Measurements from ENCODE around the gene TNFRSF9. TPM values are rescaled to one million over a fixed set of nuclear protein-coding genes. Genes with fewer than 3 reads are reported as not detected.
"Not testable (repeated sequence)": the region's sequence is repeated elsewhere in the genome, so short reads cannot be mapped to it uniquely, and the experiment has no call there.

Gene TNFRSF9
- total RNA-seq: not detected

DNA sequence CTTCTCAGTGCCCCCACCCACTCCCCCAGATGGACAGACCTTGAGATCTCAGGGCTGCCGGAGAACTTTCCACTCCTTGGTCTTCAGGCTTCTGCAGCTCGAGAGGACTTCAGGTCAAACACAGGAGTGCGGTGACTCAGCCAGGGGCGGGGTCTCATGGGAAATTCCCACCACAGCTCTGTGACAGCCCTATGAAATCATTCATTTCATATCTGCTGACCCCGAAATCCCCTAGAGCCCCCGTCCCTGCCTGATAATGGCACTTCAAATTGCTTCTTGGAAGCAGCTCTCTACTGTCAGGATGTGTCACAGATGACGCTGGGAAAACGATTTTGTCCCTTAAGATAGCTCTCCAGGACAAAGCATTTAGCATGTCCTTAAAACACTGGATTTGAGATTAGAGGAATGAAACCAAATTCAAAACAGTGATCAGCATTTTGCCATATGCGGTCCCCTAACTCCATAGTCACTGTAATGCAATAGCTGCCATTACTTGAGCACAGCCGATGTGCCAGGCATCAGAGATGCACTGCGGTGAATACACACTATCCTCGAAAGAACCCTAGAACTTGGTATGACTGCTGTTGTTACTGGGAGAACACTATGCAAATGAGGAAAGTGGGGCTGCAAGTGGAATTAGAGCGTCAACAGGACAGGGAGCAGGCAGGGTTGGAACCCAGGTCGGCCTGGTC lies at the start of gene TNFRSF9:
Gene TNFRSF9, minus strand, starts transcription at position 95 of the 692 bp plus-strand sequence. CDS start 845 bp downstream, outside the sequence.
- DNase-seq: no peak

DNA sequence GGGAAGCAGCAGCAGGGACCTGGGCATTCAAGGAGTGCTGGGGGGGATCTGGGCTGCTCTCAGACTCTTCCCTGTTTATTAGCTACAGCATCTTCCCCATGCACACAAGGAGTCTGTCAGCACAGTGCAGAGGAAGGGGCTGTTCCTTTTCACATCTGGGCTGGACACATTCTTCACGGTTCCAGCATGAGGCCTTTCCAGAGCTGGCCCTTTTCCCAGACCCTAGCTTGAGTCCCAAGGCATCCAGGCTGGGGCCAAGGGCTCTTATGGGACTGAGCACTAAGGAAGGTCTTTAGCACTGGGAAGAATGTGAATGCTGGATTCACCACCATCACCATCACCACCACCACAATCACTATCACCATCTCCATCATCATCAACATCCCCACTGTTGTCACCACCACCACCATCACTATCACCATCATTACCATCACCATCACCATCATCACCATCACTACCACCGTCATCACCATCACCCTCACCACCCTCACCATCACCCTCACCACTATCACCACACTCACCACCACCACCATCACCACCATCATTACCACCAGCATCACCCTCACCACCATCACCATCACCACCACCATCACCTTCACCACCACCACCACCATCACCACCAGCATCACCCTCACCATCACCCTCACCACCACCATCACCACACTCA lies 49.3 kb upstream of the TNFRSF9 start:
- no peak for DNase-seq

DNA sequence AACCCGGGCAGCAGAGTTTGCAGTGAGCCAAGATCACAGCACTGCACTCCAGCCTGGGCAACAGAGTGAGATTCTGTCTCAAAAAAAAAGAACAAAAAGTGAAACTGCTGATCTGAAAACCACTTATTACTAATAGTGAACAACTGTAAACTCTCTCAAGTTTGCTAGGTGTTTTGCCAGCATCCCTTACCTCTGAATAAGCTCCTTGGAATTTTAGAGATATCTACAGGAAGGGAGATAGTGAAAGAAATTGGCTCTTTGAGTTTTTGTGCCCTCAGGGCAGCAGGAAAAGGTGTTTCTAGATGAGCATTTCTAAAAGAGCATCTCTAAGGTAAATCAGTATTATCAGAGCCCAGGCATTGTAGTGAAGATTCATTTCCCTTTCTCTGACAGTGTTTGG lies 47.9 kb upstream of the TNFRSF9 start:
- DNase-seq: no peak

DNA sequence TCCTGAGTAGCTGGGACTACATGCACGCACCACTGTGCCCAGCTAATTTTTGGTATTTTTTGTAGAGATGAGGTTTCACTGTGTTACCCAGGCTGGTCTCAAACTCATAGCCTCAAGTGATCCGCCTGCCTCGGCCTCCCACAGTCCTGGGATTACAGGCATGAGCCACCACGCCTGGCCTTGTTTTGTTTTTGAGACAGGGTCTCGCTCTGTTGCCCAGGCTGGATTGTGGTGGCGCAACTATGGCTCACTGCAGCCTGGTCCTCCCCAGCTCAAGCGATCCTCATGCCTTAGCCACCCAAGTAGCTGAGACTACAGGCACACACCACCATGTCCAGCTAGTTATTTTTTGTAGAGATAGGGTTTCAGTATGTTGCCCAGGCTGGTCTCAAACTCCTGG lies 46.9 kb upstream of the TNFRSF9 start:
- DNase-seq: no peak

DNA sequence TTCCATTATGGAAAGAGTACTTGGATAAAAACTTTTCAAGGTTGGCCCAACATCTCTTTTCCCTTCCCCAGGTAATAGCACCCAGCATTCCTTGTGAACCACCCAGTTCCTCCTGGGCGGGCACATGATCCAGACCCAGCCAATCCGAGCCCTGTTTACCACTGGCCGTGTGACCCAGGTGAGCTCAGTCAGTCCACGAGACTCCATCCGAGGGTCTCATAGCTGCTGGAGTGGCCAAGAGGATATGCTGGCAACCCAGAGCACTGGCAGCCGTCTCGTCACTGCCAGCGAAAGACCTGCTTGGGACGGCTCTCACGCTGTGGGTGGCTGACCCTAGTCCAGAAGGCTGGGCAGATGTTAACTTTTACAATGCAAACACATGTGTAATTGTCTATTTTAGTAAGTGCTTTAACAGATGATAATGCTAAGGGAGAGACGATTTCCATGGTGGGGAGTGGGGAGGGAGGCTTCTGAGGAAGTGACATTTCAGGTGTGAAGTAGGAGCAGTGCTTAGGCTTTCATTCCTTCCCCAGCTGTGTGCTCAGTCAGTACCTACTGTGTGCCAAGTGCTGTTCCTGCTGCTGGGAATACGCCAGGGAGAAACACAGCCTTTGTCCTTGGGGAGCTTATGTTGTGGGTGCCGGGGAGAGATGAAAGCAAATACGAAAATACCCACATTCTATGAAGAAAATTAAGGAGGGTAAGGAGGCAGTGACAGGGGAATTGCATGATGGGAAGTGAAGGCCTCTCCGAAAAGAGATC lies 45.4 kb upstream of the TNFRSF9 start:
- DNase-seq: no peak

DNA sequence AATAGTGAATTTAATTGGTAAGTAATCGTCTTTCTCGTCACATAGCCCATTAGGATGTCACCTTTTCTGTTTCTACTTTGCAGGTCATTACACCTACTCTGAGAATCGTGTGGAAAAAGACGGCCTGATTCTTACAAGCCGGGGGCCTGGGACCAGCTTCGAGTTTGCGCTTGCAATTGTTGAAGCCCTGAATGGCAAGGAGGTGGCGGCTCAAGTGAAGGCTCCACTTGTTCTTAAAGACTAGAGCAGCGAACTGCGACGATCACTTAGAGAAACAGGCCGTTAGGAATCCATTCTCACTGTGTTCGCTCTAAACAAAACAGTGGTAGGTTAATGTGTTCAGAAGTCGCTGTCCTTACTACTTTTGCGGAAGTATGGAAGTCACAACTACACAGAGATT lies 44.2 kb upstream of the TNFRSF9 start:
- no peak for DNase-seq

DNA sequence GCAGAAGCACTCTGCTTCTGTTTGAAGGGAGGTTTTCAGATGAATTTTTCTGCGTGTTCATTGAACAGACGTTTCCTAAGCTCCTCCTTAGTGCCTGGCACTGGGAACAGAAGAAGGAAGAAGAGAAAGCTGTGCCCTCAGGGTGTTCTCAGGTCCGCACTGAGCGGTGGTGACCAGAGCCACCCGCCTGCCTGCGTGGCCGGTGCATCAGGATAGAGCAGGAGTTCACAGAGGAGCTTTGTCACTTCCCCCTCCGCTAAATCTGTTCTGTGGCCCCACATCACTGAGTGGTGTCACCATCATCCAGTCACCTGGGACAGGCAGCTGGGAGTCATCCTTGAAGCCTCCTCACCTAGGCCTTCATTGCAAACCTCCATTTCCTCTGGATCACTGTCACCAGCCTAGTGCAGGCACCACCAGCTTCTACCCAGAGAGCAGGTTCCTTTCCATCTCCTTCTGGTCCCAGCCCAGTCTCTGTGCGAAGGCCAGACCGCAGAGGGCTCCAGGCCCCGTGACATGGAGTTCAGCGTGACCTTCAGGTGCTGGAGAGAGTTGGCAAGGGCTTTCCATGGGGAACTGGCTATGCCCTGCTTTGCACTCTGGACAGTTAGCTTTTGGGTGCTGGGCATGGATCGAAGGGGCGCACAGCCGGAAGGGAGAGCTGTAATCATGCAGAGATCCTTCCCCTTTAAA lies 42.6 kb upstream of the TNFRSF9 start:
- DNase-seq: no peak

DNA sequence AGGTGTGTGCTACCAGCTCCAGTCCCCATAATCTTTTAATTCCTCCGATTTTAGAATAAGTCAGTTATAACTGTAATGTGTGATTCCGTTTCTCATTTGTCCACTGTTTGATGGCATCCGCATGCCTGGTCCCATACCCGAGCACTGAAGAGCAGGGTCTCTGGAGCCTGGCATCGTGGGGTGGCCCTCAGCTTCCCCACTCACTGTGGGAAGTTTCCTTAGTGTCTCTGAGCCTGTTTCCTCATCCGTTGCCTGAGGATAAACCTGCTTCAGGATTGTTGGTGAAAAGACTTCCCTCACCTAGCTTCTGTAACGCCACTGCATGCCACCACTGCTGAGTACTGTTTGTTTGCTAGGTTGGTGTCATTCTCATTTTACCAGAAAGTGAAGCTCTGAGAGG lies 40.3 kb upstream of the TNFRSF9 start:
- no peak for DNase-seq

DNA sequence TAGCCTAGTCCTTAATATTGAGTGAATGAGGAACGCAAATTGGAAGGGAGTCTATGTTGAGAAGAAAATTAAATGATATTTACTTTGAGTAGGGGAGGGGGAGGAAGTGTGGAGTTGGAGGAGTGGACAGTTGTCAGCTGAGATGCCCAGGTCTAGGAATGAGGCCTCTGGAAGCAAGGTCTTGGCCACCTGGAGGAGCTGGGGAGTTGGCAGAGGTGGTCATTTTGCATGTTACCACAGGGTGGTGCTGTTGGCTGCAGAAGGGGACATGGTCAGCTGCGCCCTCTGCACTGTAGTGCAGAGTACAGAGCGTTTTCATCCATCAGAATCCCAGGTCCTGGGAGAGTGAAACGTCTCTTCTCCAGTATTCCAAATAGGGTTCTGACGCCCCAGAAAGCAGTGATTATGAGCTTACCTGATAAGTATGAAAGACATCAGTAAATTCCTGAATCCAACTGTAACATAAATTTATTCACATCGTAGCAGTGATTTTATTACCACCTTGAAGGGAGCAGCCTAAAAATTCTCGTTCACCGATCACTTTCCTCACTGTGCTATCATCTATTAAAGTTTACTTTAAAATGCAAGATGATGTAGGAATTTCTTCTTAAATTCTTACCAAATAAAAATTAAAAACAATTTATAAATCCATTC lies 34.7 kb upstream of the TNFRSF9 start:
- peak; percentile 64 for DNase-seq

DNA sequence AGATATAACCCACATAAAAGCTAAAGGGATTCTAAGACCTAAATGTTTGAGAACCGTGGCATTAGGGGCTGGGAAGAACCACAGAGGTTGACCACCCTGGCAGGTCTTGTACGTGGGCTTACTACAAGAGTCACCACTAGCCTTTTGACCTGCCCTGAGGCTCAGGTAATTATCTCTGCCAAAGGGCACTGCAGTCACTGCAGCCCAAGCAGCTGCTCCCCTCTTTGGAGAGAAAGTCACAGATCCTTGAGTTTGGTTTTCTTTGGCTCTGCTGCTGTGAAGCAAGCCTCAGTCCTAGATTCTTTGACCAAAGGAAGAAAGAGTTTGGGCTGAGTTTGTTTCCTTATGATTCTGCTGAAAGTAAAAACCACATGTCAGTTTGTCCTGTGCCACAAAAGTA lies 32.4 kb upstream of the TNFRSF9 start:
- DNase-seq: no peak

DNA sequence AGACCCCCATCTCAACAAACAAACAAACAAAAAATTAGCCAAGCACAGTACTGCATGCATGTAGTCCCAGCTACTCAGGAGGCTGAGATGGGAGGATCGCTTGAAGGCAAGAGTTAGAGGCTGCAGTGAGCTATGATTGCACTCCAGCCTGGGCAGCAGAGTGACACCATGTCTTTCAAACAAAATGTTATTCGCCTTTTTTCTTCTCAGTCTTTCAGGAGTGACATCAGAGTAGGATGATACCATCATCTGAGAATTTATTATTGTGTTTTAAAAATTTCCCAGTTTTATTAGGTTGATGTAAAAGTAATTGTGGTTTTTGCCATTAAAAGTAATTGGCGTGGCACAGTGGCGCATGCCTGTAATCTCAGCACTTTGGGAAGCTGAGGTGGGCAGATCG lies 31.6 kb upstream of the TNFRSF9 start:
- DNase-seq: no peak

DNA sequence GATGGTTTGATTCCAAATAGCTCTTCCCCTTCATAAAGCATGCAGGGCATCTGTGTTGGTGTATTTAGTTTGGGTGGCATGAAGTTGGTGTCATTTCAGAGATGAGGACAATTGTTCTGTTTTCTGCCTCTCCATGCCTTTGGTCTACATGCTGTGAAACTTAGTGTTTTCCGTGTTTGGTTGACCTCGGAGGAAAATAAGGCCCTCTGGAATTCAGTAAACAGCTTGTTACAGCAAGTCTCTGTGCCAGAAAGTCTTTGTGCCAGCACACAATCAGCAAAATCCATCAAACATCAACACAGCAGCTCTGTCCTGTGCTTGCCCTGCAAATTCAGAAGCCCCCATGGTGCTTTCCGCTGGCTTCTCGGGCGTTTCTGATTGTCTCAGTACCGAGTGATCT lies 30.4 kb upstream of the TNFRSF9 start:
- DNase-seq: no peak

DNA sequence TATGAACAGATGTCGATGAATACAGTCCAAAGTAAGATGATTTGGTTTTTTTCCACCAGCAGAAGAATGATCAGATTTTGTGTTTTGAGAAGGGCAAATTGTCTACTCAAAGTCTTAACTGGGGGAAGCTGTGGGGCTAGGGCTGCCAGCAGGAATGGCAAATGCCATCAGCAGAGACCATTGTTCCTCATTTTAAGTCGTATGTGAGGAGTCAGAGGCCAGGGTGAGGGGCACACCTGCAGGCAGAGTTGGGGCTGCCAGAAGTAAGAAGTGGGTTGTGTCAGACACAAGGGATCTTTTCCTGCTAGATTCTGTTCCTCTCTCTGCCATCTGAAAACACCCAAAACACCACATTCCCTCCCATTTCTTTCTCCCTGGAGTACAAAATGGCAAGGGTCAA lies 29.6 kb upstream of the TNFRSF9 start:
- DNase-seq: no peak

DNA sequence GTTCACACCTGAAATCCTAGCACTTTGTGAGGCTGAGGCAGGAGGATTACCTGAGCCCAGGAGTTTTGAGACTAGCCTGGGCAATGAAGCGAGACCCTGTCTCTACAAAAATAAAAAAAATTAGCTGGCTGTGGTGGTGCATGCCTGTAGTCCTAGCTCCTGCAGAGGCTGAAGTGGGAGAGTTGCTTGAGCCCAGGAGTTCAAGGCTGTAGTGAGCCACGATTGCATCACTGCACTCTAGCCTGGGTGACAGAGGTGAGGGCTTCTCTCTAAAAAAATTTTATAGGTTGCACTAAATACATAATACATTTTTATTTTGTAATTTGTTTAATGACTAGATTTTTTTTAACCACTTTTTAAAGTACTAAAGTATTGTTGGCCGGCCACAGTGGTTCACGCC lies 27.0 kb upstream of the TNFRSF9 start:
- DNase-seq: no peak

DNA sequence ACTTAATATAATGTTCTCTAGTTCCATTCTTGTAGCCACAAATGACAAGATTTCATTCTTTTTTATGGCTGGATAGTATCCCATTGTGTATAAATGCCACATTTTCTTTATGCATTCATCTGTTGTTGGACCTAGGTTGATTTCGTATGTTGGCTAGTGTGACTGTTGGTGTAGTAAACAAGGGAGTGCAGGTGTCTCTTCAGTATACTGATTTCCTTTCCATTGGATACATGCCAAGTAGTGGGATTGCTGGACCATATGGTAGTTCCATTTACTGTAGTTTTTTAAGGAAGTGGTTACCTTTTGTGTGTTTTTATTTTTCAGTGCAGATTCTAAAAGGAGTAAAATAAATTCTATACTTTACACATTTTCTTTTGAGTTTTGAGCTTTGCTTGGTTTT lies 26.6 kb upstream of the TNFRSF9 start:
- peak; percentile 41 for DNase-seq

DNA sequence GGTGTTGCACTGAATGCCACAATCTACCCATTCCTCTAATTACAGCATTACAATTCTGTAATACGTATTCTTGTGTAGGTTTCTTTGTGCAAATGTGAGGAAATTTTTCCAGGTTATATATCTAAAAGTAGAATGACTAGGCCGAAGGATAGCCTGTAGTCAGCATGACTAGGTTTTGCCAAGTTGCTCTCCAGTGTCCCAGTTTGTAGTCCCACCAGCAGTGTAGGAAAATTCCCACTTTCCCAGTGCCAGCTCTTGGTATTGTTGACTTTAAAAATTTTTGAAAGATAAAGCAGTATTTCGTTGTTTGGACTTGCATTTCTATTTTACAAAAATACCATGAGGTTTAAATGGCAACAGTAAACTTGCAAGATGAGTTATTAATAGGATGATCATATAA lies 23.8 kb upstream of the TNFRSF9 start:
- no peak for DNase-seq

DNA sequence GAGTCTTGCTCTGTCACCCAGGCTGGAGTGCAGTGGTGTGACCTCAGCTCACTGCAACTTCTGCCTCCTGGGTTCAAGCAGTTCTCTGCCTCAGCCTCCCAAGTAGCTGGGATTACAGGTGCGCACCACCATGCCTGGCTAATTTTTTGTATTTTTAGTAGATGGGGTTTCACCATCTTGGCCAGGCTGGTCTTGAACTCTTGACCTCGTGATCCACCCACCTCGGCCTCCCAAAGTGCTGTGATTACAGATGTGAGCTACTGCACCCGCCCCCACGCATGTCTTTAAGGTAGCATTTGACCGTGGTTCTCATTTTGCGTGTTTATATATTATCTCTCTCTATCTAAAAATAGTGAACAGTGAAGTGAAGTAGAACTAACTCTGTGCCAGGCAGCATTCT lies 23.2 kb upstream of the TNFRSF9 start:
- not testable (repeated sequence) for DNase-seq

DNA sequence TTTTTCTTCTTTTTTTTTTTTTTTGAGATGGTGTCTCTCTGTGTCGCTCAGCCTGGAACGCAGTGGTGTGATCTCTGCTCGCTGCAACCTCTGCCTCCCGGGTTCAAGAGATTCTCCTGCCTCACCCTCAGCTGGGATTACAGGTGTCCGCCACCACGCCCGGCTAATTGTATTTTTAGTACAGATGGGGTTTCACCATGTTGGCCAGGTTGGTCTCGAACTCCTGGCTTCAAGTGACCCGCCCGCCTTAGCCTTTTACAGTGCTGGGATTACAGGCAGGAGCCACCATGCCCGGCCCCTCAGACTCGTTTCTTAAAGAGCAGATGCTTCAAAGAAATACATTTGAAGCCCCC lies 22.7 kb upstream of the TNFRSF9 start:
- DNase-seq: not testable (repeated sequence)

DNA sequence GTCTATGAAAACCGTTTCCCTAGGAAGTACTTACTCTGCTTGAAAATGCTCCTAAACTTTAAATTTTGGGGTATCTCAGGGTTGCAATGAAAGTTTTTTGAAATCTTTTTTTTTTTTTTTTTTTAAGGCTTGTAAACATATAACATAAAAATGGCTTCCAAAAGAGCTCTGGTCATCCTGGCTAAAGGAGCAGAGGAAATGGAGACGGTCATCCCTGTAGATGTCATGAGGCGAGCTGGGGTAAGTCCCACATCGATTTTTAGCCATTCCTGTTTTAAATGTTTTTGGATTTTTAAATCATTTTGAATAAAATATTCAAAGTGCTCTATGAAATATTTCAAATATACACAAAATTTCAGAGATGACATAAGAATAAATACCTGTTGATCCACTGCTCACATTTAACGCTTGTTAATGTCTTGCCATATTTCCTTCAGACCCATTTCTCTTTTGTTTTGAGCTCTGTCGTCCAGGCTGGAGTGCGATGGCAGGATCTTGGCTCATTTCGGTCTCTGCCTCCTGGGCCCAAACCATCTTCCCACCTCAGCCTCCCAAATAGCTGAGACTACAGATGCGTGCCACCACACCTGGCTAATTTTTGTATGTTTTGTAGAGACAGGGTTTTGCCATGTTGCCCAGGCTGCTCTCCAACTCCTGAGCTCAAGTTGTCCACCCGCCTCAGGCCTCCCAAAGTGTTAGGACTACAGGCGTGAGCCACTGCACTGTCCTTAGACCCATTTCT lies 22.2 kb upstream of the TNFRSF9 start:
- no peak for DNase-seq

DNA sequence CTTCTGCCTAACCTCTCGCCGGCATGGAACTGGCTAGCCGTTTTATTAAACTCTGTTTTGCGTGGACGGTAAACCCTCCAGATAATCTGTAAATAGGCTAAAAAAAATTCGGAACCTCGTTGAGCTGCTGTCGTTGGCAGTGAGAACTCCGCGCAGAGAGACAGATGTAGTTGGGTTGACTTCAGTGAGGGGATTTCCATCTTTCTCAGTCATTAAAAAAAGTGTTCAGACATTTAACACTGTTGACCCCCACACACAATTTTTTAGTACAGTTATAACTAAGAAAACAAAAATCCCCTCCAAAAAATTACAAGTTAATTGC lies 21.3 kb upstream of the TNFRSF9 start:
- DNase-seq: no peak

DNA sequence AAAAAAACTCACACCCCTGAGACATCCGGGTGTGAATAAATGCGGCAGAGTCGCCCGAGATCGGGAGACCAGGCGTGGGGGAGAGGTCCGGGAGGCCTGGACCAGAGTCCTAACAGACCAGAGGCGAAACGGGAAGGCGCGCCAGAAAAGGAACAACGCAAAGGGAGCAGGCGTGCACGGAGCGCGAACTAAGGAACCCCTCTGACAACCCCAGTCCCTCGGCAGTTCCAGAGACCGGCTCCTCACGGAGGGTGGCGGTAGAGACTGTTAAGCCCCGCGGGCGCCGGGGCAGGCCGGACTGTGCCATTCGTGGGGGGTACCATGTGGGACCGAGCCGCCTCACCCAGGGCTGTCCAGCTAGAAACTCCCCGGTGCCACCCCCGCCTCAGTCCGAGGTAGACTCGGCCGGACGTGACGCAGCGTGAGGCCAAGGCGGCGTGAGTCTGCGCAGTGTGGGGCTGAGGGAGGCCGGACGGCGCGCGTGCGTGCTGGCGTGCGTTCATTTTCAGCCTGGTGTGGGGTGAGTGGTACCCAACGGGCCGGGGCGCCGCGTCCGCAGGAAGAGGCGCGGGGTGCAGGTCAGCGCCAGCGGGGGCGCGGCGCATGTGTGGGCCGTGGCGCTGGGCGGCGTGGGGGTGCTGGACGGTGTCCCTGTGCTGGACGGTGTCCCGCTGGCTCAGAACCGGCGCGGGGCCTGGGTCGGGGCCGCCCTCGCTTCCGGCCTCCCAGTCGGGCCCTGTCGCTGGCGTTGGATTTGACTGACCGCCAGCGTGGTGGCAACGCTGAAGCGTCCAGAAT lies 20.8 kb upstream of the TNFRSF9 start, which contains the start of gene PARK7:
Gene PARK7, plus strand, starts transcription at position 496 of the 798 bp plus-strand sequence. CDS start 1,075 bp downstream, outside the sequence.
- DNase-seq: peak; percentile 100

Measured in tongue (tissue), 2 donors.